Measurements from ENCODE around the gene PAK6.

The PAK6 gene

GRCh38 chr15:40313531-40314398, 74.9 kb downstream of the PAK6 start:
- peak; percentile 45 for DNase-seq

- DNase-seq = no peak
Observed at GRCh38 chr15:40314723-40315276, 75.9 kb downstream of the PAK6 start.

DNA sequence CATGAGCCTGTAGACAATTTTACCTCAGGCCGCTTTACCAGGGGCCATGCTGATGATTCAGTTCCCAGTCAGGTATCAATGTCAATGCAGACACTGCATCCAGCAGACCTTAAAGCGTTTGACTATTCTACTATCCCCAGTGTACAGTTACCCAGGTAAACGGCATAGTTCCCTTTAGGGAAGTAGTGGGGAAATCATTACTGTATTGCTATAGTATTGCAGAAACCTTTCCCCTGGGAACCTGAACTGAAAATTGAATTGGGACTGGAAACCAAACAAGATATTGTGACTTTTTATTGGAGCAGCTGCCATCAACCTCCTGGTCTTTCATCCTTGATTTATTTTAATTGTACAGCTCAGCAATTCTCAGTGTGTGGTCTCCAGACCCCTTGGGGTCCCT, 78.1 kb downstream of the PAK6 start:
- no peak for DNase-seq

- DNase-seq = no peak
Observed at GRCh38 chr15:40317580-40317979, 78.7 kb downstream of the PAK6 start.

DNA sequence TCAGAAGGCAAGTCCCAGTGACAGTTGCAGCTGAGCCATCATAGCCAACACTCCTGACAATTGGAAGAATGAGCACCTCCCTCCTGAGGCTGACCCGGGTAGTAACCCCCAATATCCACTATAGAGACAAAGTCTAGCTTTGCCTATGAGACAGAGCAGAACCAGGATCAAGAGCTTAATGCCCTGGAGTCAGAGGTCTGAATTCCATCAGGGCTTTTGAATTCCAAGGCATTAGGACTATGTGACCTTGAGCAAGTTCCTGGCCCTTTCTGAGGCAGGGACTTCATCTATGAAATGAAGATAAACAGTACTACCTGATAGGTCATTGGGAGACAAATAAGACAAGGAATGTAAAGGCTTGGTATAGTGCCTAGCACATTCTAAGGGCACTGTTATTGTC, 81.5 kb downstream of the PAK6 start:
- DNase-seq = no peak

DNA sequence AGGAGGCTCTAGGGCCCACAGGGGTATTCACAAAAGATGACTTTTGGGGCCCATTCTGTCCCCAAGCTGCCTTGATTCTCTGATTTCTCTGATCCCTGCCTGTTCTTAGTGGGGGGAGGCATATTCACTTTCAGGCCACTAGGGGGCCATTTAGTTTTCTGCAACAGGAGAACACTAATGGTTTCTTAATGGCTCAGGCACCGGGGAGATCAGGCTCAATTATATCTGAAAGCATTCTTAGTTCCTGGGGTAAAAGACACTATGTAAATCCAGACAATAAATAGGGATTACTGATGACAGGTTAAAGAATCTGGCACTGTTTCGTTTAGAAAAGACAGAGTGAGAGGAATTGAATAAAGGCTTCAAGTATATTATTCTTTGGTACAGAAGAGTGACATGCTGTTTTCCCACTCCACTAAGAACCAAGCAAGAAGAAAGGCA, 82.1 kb downstream of the PAK6 start:
- DNase-seq = peak; percentile 33

GRCh38 chr15:40322531-40323238, 83.8 kb downstream of the PAK6 start:
- DNase-seq = no peak

DNA sequence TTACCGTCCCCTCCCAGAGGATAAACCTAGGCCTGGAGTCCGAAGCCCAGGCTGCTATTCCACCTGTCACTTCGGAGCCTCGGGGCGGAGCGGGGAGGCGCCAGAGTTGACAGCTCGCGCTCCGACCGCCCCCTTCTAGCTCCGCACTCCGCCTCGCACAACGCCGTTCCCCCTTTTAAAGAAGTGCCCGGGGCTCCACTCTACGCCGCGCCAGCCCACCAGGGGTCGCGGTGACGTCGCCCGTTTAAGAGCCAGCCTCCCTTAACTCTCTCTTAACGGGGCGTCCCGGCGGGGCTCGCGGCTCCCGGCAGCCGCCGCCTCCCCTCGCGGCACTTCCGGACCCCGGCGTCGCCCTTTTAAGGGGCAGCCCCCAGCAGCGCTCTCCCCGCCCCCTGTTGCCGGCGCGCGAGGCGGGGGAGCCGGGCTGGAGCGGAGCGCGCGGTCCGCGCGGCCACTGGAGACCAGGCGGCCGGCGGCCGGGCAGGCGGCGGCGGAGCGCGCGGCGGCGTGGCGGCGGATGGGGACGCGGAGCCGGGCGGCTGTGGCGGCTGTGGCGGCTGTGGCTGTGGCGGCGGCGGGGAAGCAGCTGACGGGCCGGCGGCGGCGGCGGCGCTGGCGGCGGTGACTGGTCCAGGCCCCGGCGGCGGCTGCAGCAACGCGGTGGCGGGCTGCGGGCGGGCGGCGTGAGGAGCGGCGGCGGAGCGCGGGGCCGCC, 84.5 kb downstream of the PAK6 start, which contains the start of gene INAFM2:
Gene INAFM2, plus strand, starts transcription at position 454 of the 714 bp plus-strand sequence. CDS start 364 bp downstream, outside the sequence.
- DNase-seq = peak; percentile 69

DNA sequence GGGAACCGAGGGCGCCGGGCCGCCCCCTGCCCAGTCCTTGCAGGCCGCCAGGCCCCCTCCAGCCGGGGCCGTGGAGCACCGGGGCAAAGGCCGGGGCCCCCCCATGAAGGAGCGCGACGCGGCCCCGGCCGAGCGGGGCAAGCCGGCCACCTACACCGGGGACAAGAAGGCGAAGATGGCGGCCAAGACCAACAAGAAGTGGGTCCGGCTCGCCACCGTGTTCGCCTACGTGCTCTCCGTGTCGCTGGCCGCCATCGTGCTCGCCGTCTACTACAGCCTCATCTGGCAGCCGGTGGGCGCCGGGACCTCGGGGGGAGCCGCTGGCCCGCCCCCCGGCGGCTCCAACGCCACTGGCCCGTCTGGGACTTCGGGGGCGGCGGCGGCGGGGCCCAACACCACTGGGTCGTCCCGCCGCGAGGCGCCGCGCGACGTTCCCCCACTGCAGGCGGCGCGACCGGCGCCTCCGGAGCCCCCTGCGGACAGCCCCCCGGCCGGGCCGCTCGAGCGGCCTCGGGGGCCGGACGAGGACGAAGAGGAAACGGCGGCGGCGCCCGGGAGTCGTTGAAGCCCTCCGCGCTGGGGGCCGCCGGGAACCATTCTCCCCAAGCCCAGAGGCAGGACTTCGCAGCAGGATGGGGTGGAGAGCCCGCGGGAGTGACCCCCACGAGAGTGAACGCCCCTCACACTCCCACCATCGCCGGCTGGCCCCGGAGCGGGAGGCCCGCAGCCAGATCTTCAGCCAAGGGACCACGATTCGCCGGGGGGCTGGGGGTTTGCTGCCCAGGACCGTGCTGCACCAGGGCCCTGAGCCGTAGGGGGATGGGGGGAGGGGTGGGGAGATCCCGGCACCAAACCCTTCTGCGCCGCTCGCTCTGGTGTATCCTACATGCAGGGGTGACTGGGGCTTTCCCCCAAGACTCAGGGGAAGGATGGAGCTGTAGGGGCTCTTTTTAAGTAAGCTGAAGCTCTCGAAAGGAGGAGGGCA, 85.4 kb downstream of the PAK6 start:
- no peak for DNase-seq

DNA sequence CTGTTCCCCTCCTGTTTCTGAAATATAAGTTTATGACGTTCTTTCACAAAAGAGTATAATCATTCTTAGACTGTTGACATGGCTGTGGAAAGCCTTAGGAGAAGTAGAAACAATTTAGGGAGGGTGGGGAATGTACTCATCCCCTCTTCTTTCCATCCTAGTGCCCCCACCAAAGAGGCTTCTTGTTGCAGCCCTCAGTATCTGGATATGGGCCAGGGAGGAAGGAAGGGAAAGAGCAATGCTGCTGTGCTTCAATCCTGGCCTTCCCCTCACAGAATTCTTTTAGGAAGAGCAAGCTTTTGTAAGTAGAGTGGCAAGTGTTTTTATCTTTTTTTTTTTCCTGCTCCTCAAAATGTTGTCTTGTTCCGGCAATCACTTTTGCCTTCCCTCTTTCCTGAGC, 86.3 kb downstream of the PAK6 start:
- DNase-seq = no peak

- no peak for DNase-seq
Observed at GRCh38 chr15:40325700-40326099, 86.8 kb downstream of the PAK6 start.

All from NCI-H2029 (cell line).